Lower leg skin (tissue), 3 donors: ENCODE results near the gene WDPCP.

ENCODE experiments used
- POLR2A ChIP-seq, 2 donors: fragments of 450-650 bp; IDR thresholded peaks; one replicate each; pipeline ENCODE4 v1.6.1; 2016 to 2017; ENCODE audit warnings: antibody characterized with exemption in 2 of 2, mild to moderate bottlenecking in 1 of 2, moderate library complexity in 1 of 2
- TF ChIP-seq, protein P1 (sequence below), 3 donors: fragments of 450-650 bp; IDR thresholded peaks; one replicate each; pipeline ENCODE4 v1.5.1; 2016; ENCODE audit warnings: antibody characterized with exemption in 3 of 3, mild to moderate bottlenecking in 3 of 3, moderate library complexity in 2 of 3

- no peak for TF ChIP-seq POLR2A (IDR thresholded peaks at IDR 0.05)
- TF ChIP-seq, protein P1, sequence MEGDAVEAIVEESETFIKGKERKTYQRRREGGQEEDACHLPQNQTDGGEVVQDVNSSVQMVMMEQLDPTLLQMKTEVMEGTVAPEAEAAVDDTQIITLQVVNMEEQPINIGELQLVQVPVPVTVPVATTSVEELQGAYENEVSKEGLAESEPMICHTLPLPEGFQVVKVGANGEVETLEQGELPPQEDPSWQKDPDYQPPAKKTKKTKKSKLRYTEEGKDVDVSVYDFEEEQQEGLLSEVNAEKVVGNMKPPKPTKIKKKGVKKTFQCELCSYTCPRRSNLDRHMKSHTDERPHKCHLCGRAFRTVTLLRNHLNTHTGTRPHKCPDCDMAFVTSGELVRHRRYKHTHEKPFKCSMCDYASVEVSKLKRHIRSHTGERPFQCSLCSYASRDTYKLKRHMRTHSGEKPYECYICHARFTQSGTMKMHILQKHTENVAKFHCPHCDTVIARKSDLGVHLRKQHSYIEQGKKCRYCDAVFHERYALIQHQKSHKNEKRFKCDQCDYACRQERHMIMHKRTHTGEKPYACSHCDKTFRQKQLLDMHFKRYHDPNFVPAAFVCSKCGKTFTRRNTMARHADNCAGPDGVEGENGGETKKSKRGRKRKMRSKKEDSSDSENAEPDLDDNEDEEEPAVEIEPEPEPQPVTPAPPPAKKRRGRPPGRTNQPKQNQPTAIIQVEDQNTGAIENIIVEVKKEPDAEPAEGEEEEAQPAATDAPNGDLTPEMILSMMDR (IDR thresholded peaks at IDR 0.05): no peak
Observed at GRCh38 chr2:63506320-63506719, 82.0 kb downstream of the WDPCP start.
